ENCODE data around the gene ODF2L. TPM values are rescaled to one million over a fixed set of nuclear protein-coding genes. Genes with fewer than 3 reads are reported as not detected.

The ODF2L gene
- total and polyA plus RNA-seq, 2 experiments from 2014 or later, result 33.0 to 50.0 TPM

- peak overlapping the region; percentile 82 for H3K27ac ChIP-seq
Measured at GRCh38 chr1:86396498-86396890, 371 bp upstream of the ODF2L start.

GRCh38 chr1:86394416-86394815 is 1.7 kb downstream of the ODF2L start:
- Histone ChIP-seq H3K79me2 (ENCODE audit: insufficient read depth) (peaks cover 62% of the 10 kb centered on the region), H3K4me3 (peak overlapping the region; percentile 86), H3K36me3 (ENCODE audit: low read depth) (no peaks in the 10 kb centered on the region), H3K9me2 (ENCODE audit: insufficient read depth) (no peaks in the 10 kb centered on the region), H3K9ac (peak overlapping the region; percentile 89), H3K4me2 (ENCODE audit: unreplicated experiment) (peak overlapping the region; percentile 94), H4K20me1 (ENCODE audit: insufficient read depth) (no peaks in the 10 kb centered on the region), H3K9me3 (ENCODE audit: low read depth) (no peaks in the 10 kb centered on the region), H3F3A (ENCODE audit: insufficient read depth) (peaks cover 15% of the 10 kb centered on the region), H2AFZ (peak overlapping the region; percentile 97), H3K4me1 (ENCODE audit: insufficient read depth) (peaks cover 20% of the 10 kb centered on the region), H3K27ac (peak overlapping the region; percentile 82), H3K27me3 (replicated peaks; ENCODE audit: insufficient read depth) (no peaks in the 10 kb centered on the region)
- DNase-seq, result peak; percentile 76
- 2% methylated on average over 2 of the region's 2 CpGs for WGBS, 2 experiments (ENCODE audit: low coverage in 1 of 2, low lambda C conversion rate in 2 of 2, missing lambda C conversion rate in 2 of 2)
- TF ChIP-seq EZH2phosphoT487 (IDR thresholded peaks at IDR 0.05; ENCODE audit: insufficient read depth, low read depth) (no peak), EZH2 (IDR thresholded peaks at IDR 0.05; ENCODE audit: insufficient read depth, poor library complexity, severe bottlenecking) (no peak)
- in situ Hi-C loops (cut with MboI), result no loop called here

More at GRCh38 chr1:86396498-86396890, 371 bp upstream of the ODF2L start:
- Histone ChIP-seq H3K9me2 (ENCODE audit: insufficient read depth) (no peaks in the 10 kb centered on the region), H3K4me2 (ENCODE audit: unreplicated experiment) (peak overlapping the region; percentile 94), H2AFZ (peak overlapping the region; percentile 97), H3K4me3 (peak overlapping the region; percentile 86), H3K9me3 (ENCODE audit: low read depth) (no peaks in the 10 kb centered on the region), H3K79me2 (ENCODE audit: insufficient read depth) (peaks cover 42% of the 10 kb centered on the region), H3K4me1 (ENCODE audit: insufficient read depth) (peaks cover 17% of the 10 kb centered on the region), H3K27me3 (replicated peaks; ENCODE audit: insufficient read depth) (no peaks in the 10 kb centered on the region), H4K20me1 (ENCODE audit: insufficient read depth) (no peaks in the 10 kb centered on the region), H3F3A (ENCODE audit: insufficient read depth) (peaks cover 15% of the 10 kb centered on the region), H3K36me3 (ENCODE audit: low read depth) (no peaks in the 10 kb centered on the region), H3K9ac (peak overlapping the region; percentile 89)
- in situ Hi-C loops (cut with MboI), result no loop called here
- DNase-seq, result no peak
- TF ChIP-seq EZH2 (IDR thresholded peaks at IDR 0.05; ENCODE audit: insufficient read depth, poor library complexity, severe bottlenecking) (no peak), EZH2phosphoT487 (IDR thresholded peaks at IDR 0.05; ENCODE audit: insufficient read depth, low read depth) (no peak)
- 2 to 4% methylated on average over 9 of the region's 9 CpGs for WGBS, 2 experiments (ENCODE audit: low coverage in 1 of 2, low lambda C conversion rate in 2 of 2, missing lambda C conversion rate in 2 of 2)

DNA sequence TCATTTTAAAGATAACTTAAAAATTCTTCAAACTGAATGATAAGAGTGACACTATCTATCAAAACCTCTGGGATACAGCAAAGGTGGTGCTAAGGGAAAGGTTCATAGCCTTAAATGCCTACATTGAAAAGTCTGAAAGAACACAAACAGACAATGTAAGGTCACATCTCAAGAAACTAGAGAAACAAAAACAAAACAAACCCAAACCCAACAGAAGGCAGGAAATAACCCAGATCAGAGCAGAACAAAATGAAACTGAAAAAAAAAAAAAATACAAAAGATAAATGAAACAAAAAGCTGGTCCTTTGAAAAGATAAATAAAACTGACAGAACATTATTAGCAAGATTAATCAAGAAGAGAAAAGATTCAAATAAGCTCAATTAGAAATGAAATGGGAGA is 6.8 kb downstream of the ODF2L start:
- H3K4me2 ChIP-seq (ENCODE audit: unreplicated experiment), result peak overlapping the region; percentile 64
- H3K27ac ChIP-seq, result 0 out of 2 replicates have a peak overlapping the region, but pooled peaks have one; percentile 33
- no peak overlapping the region; the same call in 1 of the 2 replicates for H2AFZ ChIP-seq
- peaks cover 35% of the 10 kb centered on the region for H3K4me1 ChIP-seq (ENCODE audit: insufficient read depth)
- H3K9me3 ChIP-seq (ENCODE audit: low read depth), result no peaks in the 10 kb centered on the region
- in situ Hi-C loops (cut with MboI), result loop anchor here (10.0 kb wide), 1 partner anchor 115 kb away; no protein-coding TSS in a partner anchor
- peaks cover 18% of the 10 kb centered on the region for H3F3A ChIP-seq (ENCODE audit: insufficient read depth)
- H3K9me2 ChIP-seq (ENCODE audit: insufficient read depth), result no peaks in the 10 kb centered on the region
- H4K20me1 ChIP-seq (ENCODE audit: insufficient read depth), result no peaks in the 10 kb centered on the region
- DNase-seq, result no peak
- H3K79me2 ChIP-seq (ENCODE audit: insufficient read depth), result peaks cover 99% of the 10 kb centered on the region
- H3K27me3 ChIP-seq (replicated peaks; ENCODE audit: insufficient read depth), result no peaks in the 10 kb centered on the region
- H3K36me3 ChIP-seq (ENCODE audit: low read depth), result 0 out of 2 replicates have a peak, but pooled peaks cover 4% of the 10 kb centered on the region
- TF ChIP-seq EZH2 (IDR thresholded peaks at IDR 0.05; ENCODE audit: insufficient read depth, poor library complexity, severe bottlenecking), result no peak
- no peak for TF ChIP-seq EZH2phosphoT487 (IDR thresholded peaks at IDR 0.05; ENCODE audit: insufficient read depth, low read depth)
- no peak overlapping the region for H3K9ac ChIP-seq
- peak overlapping the region; percentile 23; the same call in 1 of the 2 replicates for H3K4me3 ChIP-seq

DNA sequence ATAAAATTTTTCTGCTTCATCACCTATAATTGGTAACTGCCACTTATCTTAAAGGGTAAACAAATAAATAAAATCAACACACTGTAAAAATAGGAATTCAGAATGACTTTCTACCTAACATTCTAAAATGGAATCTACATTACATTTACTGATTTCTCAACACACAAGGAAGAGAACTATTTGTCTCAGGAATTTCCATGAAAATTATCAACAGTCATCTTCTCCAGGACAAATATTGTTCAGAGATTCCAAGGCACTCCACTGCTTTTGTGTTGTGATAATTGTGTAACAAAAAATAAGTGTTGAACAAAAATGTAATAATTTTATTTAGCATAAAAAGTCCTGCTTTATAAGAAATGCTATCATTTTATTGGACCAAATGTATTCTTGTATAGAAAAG is 7.3 kb downstream of the ODF2L start:
- peak; percentile 24 for DNase-seq
- peak overlapping the region; percentile 33; the same call in 1 of the 2 replicates for H3K27ac ChIP-seq
- H3K27me3 ChIP-seq (replicated peaks; ENCODE audit: insufficient read depth), result no peaks in the 10 kb centered on the region
- TF ChIP-seq EZH2 (IDR thresholded peaks at IDR 0.05; ENCODE audit: insufficient read depth, poor library complexity, severe bottlenecking) (no peak), EZH2phosphoT487 (IDR thresholded peaks at IDR 0.05; ENCODE audit: insufficient read depth, low read depth) (no peak)
- peaks cover 31% of the 10 kb centered on the region for H3K4me1 ChIP-seq (ENCODE audit: insufficient read depth)
- H3K9ac ChIP-seq, result no peak overlapping the region
- H3K9me2 ChIP-seq (ENCODE audit: insufficient read depth), result no peaks in the 10 kb centered on the region
- peaks cover 96% of the 10 kb centered on the region for H3K79me2 ChIP-seq (ENCODE audit: insufficient read depth)
- H3K36me3 ChIP-seq (ENCODE audit: low read depth), result 0 out of 2 replicates have a peak, but pooled peaks cover 4% of the 10 kb centered on the region
- H2AFZ ChIP-seq, result no peak overlapping the region; the same call in 1 of the 2 replicates
- no peaks in the 10 kb centered on the region for H4K20me1 ChIP-seq (ENCODE audit: insufficient read depth)
- H3F3A ChIP-seq (ENCODE audit: insufficient read depth), result peaks cover 14% of the 10 kb centered on the region
- in situ Hi-C loops (cut with MboI), result loop anchor here (10.0 kb wide), 1 partner anchor 116 kb away; no protein-coding TSS in a partner anchor
- H3K9me3 ChIP-seq (ENCODE audit: low read depth), result no peaks in the 10 kb centered on the region
- H3K4me2 ChIP-seq (ENCODE audit: unreplicated experiment), result peak overlapping the region; percentile 64
- peak overlapping the region; percentile 12; the same call in 1 of the 2 replicates for H3K4me3 ChIP-seq

Measured in GM23248 (cell line).